Activated naive CD8-positive, alpha-beta T cell (primary cell): ENCODE measurements around the gene HAO2.
"Not testable (repeated sequence)": the region's sequence is repeated elsewhere in the genome, so short reads cannot be mapped to it uniquely, and the experiment has no call there.

Source experiments
- H3K27ac Mint-ChIP-seq: one replicate; pipeline ENCODE4 v1.8.0; 2021; ENCODE audit warnings: mixed read lengths
- H3K27me3 Mint-ChIP-seq: one replicate; pipeline ENCODE4 v1.8.0; 2021; ENCODE audit warnings: mixed read lengths
- H3K36me3 Mint-ChIP-seq: one replicate; pipeline ENCODE4 v1.8.0; 2021; ENCODE audit warnings: mixed read lengths
- H3K4me1 Mint-ChIP-seq: one replicate; pipeline ENCODE4 v1.8.0; 2021; ENCODE audit warnings: low read depth, mixed read lengths
- H3K4me3 Mint-ChIP-seq: one replicate; pipeline ENCODE4 v1.8.0; 2021; ENCODE audit warnings: mild to moderate bottlenecking, mixed read lengths
- H3K9me3 Mint-ChIP-seq: one replicate; pipeline ENCODE4 v1.8.0; 2021; ENCODE audit warnings: low read depth, mixed read lengths

The HAO2 gene

DNA sequence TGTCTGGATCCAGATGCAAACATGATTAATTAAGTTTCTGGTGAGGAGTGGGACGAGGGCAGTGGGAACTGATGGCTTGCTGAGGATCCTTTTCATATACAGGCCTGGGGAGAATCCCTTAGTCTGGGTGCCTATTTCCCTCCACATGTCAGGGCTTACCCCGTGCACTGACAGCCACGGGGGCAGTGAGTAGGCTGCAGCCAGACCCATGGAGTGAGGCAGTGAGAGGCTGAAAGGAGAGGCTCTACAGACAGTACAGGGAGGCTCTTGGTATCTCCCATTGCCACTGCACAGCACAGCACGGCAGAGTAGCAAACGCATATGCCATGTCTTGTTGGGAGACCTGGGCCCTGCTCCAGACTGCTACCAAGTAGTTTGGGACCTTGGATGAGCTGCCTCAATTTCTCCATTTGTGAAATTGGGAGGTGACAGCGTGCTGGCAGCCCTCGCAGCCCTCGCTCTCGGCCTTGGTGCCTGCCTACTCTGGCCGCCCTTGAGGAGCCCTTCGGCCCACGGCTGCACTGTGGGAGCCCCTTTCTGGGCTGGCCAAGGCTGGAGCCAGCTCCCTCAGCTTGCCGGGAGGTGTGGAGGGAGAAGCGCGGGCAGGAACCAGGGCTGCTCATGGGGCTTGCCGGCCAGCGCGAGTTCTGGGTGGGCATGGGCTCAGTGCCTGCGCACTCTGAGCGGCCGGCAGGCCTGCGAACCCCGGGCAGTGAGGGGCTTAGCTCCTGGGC is 35.3 kb upstream of the HAO2 start:
- no peaks in the 10 kb centered on the region for H3K36me3 Mint-ChIP-seq
- no peak overlapping the region for H3K27ac Mint-ChIP-seq
- no peaks in the 10 kb centered on the region for H3K4me1 Mint-ChIP-seq
- no peaks in the 10 kb centered on the region for H3K9me3 Mint-ChIP-seq
- H3K4me3 Mint-ChIP-seq, result no peak overlapping the region
- H3K27me3 Mint-ChIP-seq, result peaks cover 4% of the 10 kb centered on the region

DNA sequence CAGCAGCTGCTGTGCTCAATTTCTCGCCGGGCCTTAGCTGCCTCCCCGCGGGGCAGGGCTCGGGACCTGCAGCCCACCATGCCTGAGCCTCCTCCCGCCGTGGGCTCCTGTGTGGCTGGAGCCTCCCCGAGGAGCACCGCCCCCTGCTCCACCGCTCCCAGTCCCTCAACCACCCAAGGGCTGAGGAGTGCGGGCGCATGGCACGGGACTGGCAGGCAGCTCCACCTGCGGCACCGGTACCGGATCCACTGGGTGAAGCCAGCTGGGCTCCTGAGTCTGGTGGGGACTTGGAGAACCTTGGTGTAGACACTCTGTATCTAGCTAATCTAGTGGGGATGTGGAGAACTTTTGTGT is 34.7 kb upstream of the HAO2 start:
- not testable (repeated sequence) for H3K9me3 Mint-ChIP-seq, H3K27ac Mint-ChIP-seq, H3K4me3 Mint-ChIP-seq, H3K27me3 Mint-ChIP-seq, H3K36me3 Mint-ChIP-seq, H3K4me1 Mint-ChIP-seq

DNA sequence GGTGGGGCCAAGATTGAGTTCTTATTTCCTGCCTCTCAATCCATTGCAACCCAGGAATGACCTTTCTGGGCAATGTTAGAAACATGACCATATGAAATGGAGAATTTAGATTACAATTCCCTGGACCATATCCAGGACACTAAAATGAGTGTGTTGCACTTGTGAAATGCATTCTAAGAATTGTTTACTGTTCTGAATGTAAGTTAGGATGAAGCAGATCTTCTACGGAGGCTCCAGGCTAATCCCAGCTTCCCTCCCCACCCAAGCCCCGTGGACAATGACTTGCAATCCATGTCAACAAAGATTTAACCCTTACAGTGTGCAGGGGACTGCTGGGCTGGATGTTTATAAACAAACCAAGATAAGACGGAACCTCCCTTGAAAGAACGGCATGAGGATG is 31.7 kb upstream of the HAO2 start:
- Mint-ChIP-seq H3K27ac (no peak overlapping the region), H3K27me3 (peaks cover 3% of the 10 kb centered on the region), H3K4me1 (no peaks in the 10 kb centered on the region), H3K9me3 (no peaks in the 10 kb centered on the region), H3K4me3 (no peak overlapping the region), H3K36me3 (no peaks in the 10 kb centered on the region)

DNA sequence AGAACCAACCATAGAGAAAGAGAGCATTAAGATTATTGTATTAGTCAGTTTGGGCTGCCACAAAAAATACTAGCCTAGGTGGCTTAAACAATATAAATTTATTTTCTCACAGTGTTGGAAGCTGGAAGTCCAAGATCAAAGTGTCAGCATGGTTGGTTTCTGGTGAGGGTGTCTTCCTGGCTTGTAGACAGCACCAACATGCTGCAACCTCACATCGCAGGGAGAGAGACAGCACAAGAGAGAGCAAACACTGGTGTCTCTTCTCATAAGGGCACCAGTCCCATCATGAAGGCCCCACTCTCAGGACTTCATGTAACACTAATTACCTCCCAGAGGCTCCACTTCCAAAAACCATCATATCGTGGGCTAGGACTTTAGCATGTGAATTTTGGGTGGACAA is 30.6 kb upstream of the HAO2 start:
- H3K4me3 Mint-ChIP-seq, result no peak overlapping the region
- H3K4me1 Mint-ChIP-seq, result no peaks in the 10 kb centered on the region
- H3K27me3 Mint-ChIP-seq, result peaks cover 3% of the 10 kb centered on the region
- H3K27ac Mint-ChIP-seq, result no peak overlapping the region
- no peaks in the 10 kb centered on the region for H3K9me3 Mint-ChIP-seq
- no peaks in the 10 kb centered on the region for H3K36me3 Mint-ChIP-seq

DNA sequence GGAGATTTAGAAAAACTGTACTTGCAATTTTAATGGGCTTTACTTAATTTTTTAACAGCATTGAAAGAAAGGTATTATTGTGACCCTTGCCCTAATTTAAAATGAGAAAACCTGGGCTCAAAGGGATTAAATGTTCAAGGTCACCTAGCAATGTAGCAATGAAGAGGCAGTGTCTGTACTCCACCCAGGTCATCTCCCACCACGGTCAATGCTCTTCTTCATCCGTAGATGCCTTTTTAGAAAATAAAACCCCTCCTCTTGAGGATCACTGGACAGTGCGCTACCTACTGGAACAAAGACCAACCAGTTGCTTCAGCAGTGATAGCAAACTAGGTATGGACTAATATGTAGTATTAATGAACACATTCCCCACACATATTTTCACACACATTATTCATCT is 29.8 kb upstream of the HAO2 start:
- H3K36me3 Mint-ChIP-seq, result no peaks in the 10 kb centered on the region
- H3K27ac Mint-ChIP-seq, result no peak overlapping the region
- H3K4me1 Mint-ChIP-seq, result no peaks in the 10 kb centered on the region
- H3K9me3 Mint-ChIP-seq, result no peaks in the 10 kb centered on the region
- H3K27me3 Mint-ChIP-seq, result peaks cover 3% of the 10 kb centered on the region
- no peak overlapping the region for H3K4me3 Mint-ChIP-seq

DNA sequence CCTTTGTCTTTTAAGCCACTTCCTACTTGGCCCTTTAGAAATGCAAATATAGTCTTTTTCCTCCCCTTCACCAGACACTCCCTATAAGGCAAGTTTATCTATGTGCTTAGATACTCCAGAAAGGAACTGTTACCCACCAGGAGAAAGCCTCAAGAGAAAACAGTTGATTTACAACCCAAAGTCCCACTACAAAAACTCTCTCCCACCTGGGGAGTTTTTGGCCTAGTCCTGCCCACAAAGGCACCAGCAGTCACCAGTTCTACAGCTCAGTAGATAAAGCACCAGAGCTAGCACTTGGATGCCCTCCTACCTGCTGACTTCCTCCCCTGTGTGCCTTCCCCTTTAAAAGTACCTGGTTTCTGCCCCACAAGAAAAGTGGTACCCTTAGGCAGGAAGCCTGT is 27.7 kb upstream of the HAO2 start:
- Mint-ChIP-seq H3K36me3 (no peaks in the 10 kb centered on the region), H3K9me3 (no peaks in the 10 kb centered on the region), H3K27ac (no peak overlapping the region), H3K4me1 (no peaks in the 10 kb centered on the region), H3K27me3 (peaks cover 3% of the 10 kb centered on the region), H3K4me3 (no peak overlapping the region)

DNA sequence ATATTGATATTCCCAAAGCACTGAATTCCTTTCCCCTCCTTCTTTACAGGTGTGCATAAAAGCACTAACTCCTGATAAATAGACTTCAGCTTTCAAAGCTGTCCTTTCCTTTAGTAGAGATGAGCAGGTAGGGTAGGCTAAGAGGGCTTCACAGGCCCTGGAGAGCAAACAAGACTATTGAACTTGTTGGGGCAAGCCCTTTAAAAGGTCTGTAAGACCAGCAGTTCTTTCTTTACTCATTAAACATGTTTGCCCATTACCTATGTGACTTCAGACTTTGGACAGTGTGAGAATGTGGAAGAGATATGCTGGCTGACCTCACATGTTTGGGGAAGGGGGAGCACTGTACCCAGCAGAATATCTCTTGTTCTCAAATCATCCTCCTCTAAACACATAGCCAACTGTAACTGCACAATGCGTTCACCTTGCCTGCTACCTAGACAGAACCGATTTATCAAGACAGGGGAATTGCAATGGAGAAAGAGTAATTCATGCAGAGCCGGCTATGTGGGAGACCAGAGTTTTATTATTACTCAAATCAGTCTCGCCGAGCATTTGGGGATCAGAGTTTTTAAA is 27.1 kb upstream of the HAO2 start:
- Mint-ChIP-seq H3K4me1 (no peaks in the 10 kb centered on the region), H3K27me3 (peaks cover 3% of the 10 kb centered on the region), H3K4me3 (no peak overlapping the region), H3K9me3 (no peaks in the 10 kb centered on the region), H3K27ac (no peak overlapping the region), H3K36me3 (no peaks in the 10 kb centered on the region)

DNA sequence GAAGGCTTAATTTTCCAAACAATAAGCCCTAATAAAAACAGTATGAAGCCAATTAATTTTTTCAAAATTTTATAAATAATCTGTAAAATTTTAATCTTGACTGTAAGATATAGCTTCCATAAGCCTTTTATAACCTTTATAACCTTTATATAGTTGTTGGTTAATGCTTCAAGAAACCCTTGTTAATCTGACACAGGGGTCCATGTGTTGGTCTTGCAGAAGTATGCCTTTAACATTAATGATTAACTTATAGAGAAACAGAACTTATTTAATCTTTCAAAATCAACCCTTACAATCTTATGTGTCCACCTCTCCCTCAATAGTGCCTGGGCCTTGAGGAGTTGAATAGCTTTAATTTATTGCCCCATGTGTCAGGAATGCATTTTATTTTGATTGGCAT is 23.2 kb upstream of the HAO2 start:
- Mint-ChIP-seq H3K4me3 (no peak overlapping the region), H3K4me1 (no peaks in the 10 kb centered on the region), H3K27ac (no peak overlapping the region), H3K27me3 (peaks cover 3% of the 10 kb centered on the region), H3K9me3 (no peaks in the 10 kb centered on the region), H3K36me3 (no peaks in the 10 kb centered on the region)

DNA sequence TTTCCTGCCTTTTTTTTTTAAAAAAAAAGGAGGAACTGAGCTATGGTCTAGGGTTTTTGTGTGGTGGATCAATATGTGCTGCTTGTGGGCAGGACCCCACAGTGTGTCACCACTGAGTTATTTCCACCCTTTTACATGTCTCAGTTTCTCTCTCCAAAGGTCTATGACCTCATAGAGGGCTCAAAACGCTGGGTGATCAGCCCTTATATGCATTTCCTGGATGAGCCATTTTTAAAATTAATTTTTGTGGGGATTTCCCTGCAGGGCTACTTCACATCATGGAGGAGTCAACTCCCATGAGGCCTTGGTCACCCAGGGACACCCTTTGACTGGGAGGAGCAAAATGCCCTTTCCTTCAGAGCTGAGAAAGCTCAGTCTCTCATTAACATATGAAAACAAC is 20.7 kb upstream of the HAO2 start:
- Mint-ChIP-seq H3K27ac (no peak overlapping the region), H3K36me3 (no peaks in the 10 kb centered on the region), H3K27me3 (peaks cover 1% of the 10 kb centered on the region), H3K9me3 (no peaks in the 10 kb centered on the region), H3K4me3 (no peak overlapping the region), H3K4me1 (no peaks in the 10 kb centered on the region)

DNA sequence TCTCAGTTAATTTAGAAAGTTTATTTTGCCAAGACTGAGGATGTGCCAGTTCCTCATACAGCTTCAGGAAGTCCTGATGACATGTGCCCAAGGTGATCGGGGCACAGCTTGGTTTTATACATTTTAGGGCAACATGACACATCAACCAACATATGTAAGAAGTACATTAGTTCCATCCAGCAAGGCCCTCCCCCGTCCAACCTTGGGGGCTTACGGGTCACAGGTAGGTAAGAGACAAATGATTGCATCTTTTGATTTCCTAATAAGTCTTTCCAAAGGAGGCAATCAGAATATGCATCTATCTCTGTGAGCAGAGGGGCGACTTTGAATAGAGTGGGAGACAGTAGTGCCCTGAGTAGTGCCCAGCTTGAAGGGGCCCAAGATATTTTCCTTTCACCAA is 19.6 kb upstream of the HAO2 start:
- H3K36me3 Mint-ChIP-seq, result no peaks in the 10 kb centered on the region

DNA sequence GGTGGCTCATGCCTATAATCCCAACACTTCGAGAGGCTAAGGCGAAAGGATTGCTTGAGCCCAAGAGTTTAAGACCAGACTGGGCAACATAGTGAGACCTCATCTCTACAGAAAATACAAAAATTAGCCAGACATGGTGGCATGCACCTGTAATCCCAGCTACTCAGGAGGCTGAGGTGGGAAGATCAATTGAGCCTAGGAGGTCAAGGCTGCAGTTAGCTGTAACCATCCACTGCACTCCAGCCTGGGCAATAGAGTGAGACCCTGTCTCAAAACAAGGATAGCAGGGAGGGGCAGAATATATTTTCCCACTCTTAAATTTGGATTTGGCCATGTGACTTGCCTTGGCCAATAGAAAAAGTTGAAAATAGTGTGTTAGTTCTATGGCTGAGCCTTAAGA is 17.7 kb upstream of the HAO2 start:
- H3K4me3 Mint-ChIP-seq, H3K36me3 Mint-ChIP-seq, H3K27ac Mint-ChIP-seq, H3K4me1 Mint-ChIP-seq, H3K9me3 Mint-ChIP-seq, H3K27me3 Mint-ChIP-seq: not testable (repeated sequence)

More for the DNA sequence above, 19.6 kb upstream of the HAO2 start:
- H3K27ac Mint-ChIP-seq, result no peak overlapping the region
- H3K27me3 Mint-ChIP-seq, result peaks cover 1% of the 10 kb centered on the region
- no peak overlapping the region for H3K4me3 Mint-ChIP-seq
- no peaks in the 10 kb centered on the region for H3K4me1 Mint-ChIP-seq
- no peaks in the 10 kb centered on the region for H3K9me3 Mint-ChIP-seq

DNA sequence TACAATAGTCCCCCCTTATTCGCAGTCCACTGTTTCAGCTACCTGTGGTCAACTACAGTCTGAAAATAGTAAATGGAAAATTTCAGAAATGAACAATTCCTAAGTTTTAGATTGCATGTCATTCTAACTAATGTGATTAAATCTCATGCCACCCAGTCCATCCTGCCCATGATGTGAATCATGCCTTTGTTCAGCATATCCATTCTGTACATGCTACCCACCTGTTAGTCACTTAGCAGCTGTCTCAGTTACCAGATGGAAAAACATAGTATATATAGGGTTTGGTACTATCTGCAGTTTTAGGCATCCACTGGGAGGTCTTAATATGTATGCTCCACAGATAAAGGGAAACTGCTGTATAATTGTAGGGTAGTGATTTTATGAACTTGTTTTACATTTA is 16.6 kb upstream of the HAO2 start:
- no peaks in the 10 kb centered on the region for H3K36me3 Mint-ChIP-seq
- H3K27me3 Mint-ChIP-seq, result peaks cover 11% of the 10 kb centered on the region
- H3K4me1 Mint-ChIP-seq, result no peaks in the 10 kb centered on the region
- H3K27ac Mint-ChIP-seq, result no peak overlapping the region
- H3K9me3 Mint-ChIP-seq, result peaks cover 7% of the 10 kb centered on the region
- no peak overlapping the region for H3K4me3 Mint-ChIP-seq

DNA sequence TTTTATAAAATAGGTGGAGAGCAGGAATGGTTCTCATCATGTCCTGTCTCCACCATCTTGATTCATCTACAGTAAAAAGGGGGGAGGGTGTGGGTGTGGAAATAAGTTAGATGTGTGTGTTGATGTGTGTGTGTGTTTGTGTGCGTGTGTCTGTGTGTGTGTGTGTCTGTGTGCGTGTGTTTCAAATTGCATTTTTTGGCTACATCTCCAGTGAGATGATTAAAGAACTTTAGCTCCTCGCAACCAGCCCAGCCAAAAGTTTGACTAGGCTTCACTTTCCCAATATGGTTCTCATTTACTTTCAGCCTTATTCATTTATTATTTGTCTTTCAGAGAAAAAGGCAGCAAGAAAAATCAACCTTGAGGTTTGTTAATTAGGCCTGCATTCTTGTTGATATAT is 14.7 kb upstream of the HAO2 start:
- H3K36me3 Mint-ChIP-seq, result no peaks in the 10 kb centered on the region
- no peak overlapping the region for H3K27ac Mint-ChIP-seq
- H3K4me3 Mint-ChIP-seq, result no peak overlapping the region
- peaks cover 7% of the 10 kb centered on the region for H3K9me3 Mint-ChIP-seq
- no peaks in the 10 kb centered on the region for H3K4me1 Mint-ChIP-seq
- peaks cover 14% of the 10 kb centered on the region for H3K27me3 Mint-ChIP-seq

DNA sequence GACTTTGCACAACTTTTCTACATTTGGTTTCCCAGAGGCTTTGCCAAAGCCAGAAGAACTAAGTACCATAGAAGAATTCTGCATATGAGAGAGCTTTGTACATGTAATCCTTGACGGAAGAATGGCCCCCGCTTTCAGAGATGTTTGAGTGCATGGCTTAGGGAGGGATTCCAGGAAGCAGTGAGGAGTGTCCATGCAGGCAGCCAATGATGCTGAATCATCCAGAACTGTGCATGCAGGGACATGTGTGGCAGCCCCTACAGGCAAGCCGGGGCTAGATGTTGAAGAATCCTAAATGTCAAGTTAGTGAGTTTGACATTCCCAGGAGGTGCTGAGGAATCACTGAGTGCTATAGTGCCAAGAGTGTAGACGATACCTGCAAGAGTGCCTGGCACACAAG is 9.9 kb upstream of the HAO2 start:
- H3K4me1 Mint-ChIP-seq, result no peaks in the 10 kb centered on the region
- H3K9me3 Mint-ChIP-seq, result peaks cover 7% of the 10 kb centered on the region
- no peak overlapping the region for H3K4me3 Mint-ChIP-seq
- peaks cover 17% of the 10 kb centered on the region for H3K27me3 Mint-ChIP-seq
- H3K27ac Mint-ChIP-seq, result no peak overlapping the region
- H3K36me3 Mint-ChIP-seq, result no peaks in the 10 kb centered on the region

DNA sequence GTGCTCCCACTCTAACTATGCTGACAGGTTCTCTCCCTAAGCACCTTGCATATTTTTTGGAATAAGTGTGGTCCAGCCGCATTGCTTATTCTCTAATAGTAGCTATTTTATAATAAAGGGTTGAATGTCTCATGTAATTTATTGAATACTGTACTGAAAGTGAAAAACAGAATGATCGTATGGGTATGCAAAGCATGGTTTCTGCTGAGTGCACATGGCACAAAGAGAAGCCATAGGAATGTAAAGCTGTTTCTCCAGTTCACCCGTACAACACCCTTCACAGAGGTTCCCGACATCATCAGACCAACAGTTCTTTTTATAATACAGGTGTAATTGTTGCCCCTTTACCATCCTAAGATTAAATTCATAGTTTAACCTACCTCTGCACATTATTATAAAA is 8.9 kb upstream of the HAO2 start:
- Mint-ChIP-seq H3K9me3 (peaks cover 7% of the 10 kb centered on the region), H3K27me3 (peaks cover 18% of the 10 kb centered on the region), H3K36me3 (no peaks in the 10 kb centered on the region), H3K4me3 (no peak overlapping the region), H3K4me1 (no peaks in the 10 kb centered on the region), H3K27ac (no peak overlapping the region)

DNA sequence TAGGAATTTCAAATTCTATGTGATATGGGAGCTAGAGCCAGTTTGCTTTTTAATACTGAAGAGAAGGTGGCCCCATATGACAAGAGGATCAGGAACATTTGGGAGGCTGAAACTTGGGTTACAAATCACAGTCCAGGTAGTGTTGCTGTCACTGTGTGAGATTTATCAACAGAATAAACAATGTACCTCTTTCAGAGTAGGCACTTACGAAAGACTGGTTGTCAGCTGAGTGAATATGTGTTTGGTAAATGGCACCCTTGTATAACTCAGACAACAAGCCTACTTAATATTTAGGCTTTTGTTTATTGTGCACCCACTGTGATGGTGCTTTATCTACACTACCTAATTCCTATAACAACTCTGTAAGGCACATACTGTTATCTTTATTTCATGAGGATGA is 7.4 kb upstream of the HAO2 start:
- Mint-ChIP-seq H3K4me3 (no peak overlapping the region), H3K27me3 (peaks cover 16% of the 10 kb centered on the region), H3K4me1 (no peaks in the 10 kb centered on the region), H3K9me3 (peaks cover 4% of the 10 kb centered on the region), H3K36me3 (no peaks in the 10 kb centered on the region), H3K27ac (no peak overlapping the region)
